GM21528 (cell line): Measurements from ENCODE around the gene GABRR1.
"Not testable (repeated sequence)": the region's sequence is repeated elsewhere in the genome, so short reads cannot be mapped to it uniquely, and the experiment has no call there.

Experiments used
- ATAC-seq: cut with Tn5 transposase; IDR thresholded peaks from one replicate; pipeline ENCODE4 v1.9.1; 2021; ENCODE audit warnings: mild to moderate bottlenecking, moderate library complexity; ENCODE audit not compliant: unreplicated experiment, low FRiP score

The GABRR1 gene

GRCh38 chr6:89217299-89217910, at the start of gene GABRR1:
TSS of gene GABRR1 (minus strand) at chr6:89217358. CDS start at chr6:89217322, 36 bp downstream.
- ATAC-seq = no peak

GRCh38 chr6:89264296-89264695, 47.1 kb upstream of the GABRR1 start:
- no peak for ATAC-seq

GRCh38 chr6:89260832-89261231, 43.7 kb upstream of the GABRR1 start:
- ATAC-seq = no peak

- ATAC-seq = no peak
These were observed 43.2 kb upstream of the GABRR1 start for GRCh38 chr6:89260310-89260709.

GRCh38 chr6:89258912-89259311, 41.8 kb upstream of the GABRR1 start:
- no peak for ATAC-seq

- no peak for ATAC-seq
These were observed 40.6 kb upstream of the GABRR1 start for GRCh38 chr6:89257781-89258180.

- no peak for ATAC-seq
These were observed 40.2 kb upstream of the GABRR1 start for GRCh38 chr6:89257346-89257745.

GRCh38 chr6:89255417-89255816, 38.3 kb upstream of the GABRR1 start:
- no peak for ATAC-seq

GRCh38 chr6:89254569-89254968, 37.4 kb upstream of the GABRR1 start:
- ATAC-seq = no peak

- ATAC-seq = no peak
These were observed 35.7 kb upstream of the GABRR1 start for GRCh38 chr6:89252907-89253306.

GRCh38 chr6:89251976-89252375, 34.8 kb upstream of the GABRR1 start:
- no peak for ATAC-seq

GRCh38 chr6:89251170-89251569, 34.0 kb upstream of the GABRR1 start:
- no peak for ATAC-seq

GRCh38 chr6:89250239-89250638, 33.1 kb upstream of the GABRR1 start:
- no peak for ATAC-seq

- no peak for ATAC-seq
These were observed 27.3 kb upstream of the GABRR1 start for GRCh38 chr6:89244241-89244985.

GRCh38 chr6:89243331-89243629, 26.1 kb upstream of the GABRR1 start:
- ATAC-seq = no peak

GRCh38 chr6:89242574-89243330, 25.6 kb upstream of the GABRR1 start:
- ATAC-seq = no peak

- ATAC-seq = no peak
These were observed 22.2 kb upstream of the GABRR1 start for GRCh38 chr6:89239338-89239737.

GRCh38 chr6:89237158-89237557, 20.0 kb upstream of the GABRR1 start:
- ATAC-seq = no peak

- not testable (repeated sequence) for ATAC-seq
These were observed 16.4 kb upstream of the GABRR1 start for GRCh38 chr6:89233605-89234004.

- ATAC-seq = no peak
These were observed 5.5 kb upstream of the GABRR1 start for GRCh38 chr6:89222712-89223039.

GRCh38 chr6:89221971-89222711, 5.0 kb upstream of the GABRR1 start:
- ATAC-seq = no peak
